CD8-positive, alpha-beta memory T cell (primary cell): ENCODE measurements around the gene HDLBP. TPM values are rescaled to one million over a fixed set of nuclear protein-coding genes. Genes with fewer than 3 reads are reported as not detected.
A peak's percentile ranks its signal among the peaks of the same experiment; 100 is the strongest.

Source experiments
- CTCF ChIA-PET: fragments of 350-600 bp; sonication (Branson Sonifier 250); formaldehyde crosslinking; loops from one replicate; lab custom pipeline; 2021; ENCODE audit warnings: antibody characterized with exemption; lab: Charles Lee
- POLR2A ChIA-PET: fragments of 350-600 bp; sonication (Branson Sonifier 250); formaldehyde crosslinking; loops from one replicate; lab custom pipeline; 2021; ENCODE audit warnings: antibody characterized with exemption; lab: Charles Lee
- DNase-seq, 5 donors: peaks; one replicate each; pipeline versions ENCODE4 v3.0.0 to v3.0.0-alpha.2; 2020 to 2022; ENCODE audit warnings: mixed read lengths in 1 of 5
- H3K27ac ChIP-seq: one replicate; pipeline ENCODE4 v1.7.0; 2013; ENCODE audit warnings: low read depth, mild to moderate bottlenecking, low read length, moderate library complexity
- H3K27me3 ChIP-seq: 2 replicates; pipeline ENCODE4 v1.7.0; 2013; ENCODE audit warnings: low read length, mild to moderate bottlenecking; ENCODE audit not compliant: insufficient read depth, poor library complexity, severe bottlenecking
- H3K36me3 ChIP-seq: 2 replicates; pipeline ENCODE4 v1.7.0; 2013; ENCODE audit warnings: mild to moderate bottlenecking, low read length, moderate library complexity; ENCODE audit not compliant: insufficient read depth
- H3K4me1 ChIP-seq: 2 replicates; pipeline ENCODE4 v1.7.0; 2013; ENCODE audit warnings: mild to moderate bottlenecking, low read length, moderate library complexity; ENCODE audit not compliant: insufficient read depth
- H3K4me3 ChIP-seq: 2 replicates; pipeline ENCODE4 v1.7.0; 2013; ENCODE audit warnings: mild to moderate bottlenecking, low read length
- H3K9me3 ChIP-seq: 2 replicates; pipeline ENCODE4 v1.7.0; 2013; ENCODE audit warnings: mild to moderate bottlenecking, low read length
- H3K27ac Mint-ChIP-seq, 8 donors: one replicate each; pipeline ENCODE4 v1.8.0; 2020 to 2021; ENCODE audit warnings: mixed read lengths in 8 of 8, mild to moderate bottlenecking in 6 of 8, inconsistent platforms in 3 of 8, moderate library complexity in 3 of 8
- H3K27me3 Mint-ChIP-seq, 2 donors: one replicate each; pipeline ENCODE4 v1.8.0; 2020 to 2021; ENCODE audit warnings: mixed read lengths in 2 of 2, mild to moderate bottlenecking in 1 of 2, moderate library complexity in 1 of 2
- H3K36me3 Mint-ChIP-seq, 3 donors: one replicate each; pipeline ENCODE4 v1.8.0; 2020 to 2021; ENCODE audit warnings: mixed read lengths in 3 of 3, inconsistent platforms in 1 of 3, mild to moderate bottlenecking in 1 of 3
- H3K4me1 Mint-ChIP-seq, 3 donors: one replicate each; pipeline ENCODE4 v1.8.0; 2020 to 2021; ENCODE audit warnings: mixed read lengths in 3 of 3, inconsistent platforms in 1 of 3, mild to moderate bottlenecking in 1 of 3
- H3K4me3 Mint-ChIP-seq, 7 donors: one replicate each; pipeline ENCODE4 v1.8.0; 2020 to 2021; ENCODE audit warnings: mixed read lengths in 7 of 7, mild to moderate bottlenecking in 6 of 7, moderate library complexity in 4 of 7, inconsistent platforms in 2 of 7
- H3K9me3 Mint-ChIP-seq, 5 donors: one replicate each; pipeline ENCODE4 v1.8.0; 2020 to 2022; ENCODE audit warnings: mixed read lengths in 5 of 5, mild to moderate bottlenecking in 3 of 5, moderate library complexity in 2 of 5, inconsistent platforms in 1 of 5
- polyA plus RNA-seq: library from polyadenylated mRNA; unstranded; fragments of 300-500 nt; fragmentation: Illumina TruSeq; gene quantifications from one replicate; pipeline ENCODE4 v1.2.3, GENCODE V29; 2021
- total RNA-seq, 2 experiments: library from RNA; stranded (reverse); gene quantifications; one replicate each; pipeline ENCODE4 v1.2.3, GENCODE V29; 2021

HDLBP gene
- total and polyA plus RNA-seq, 3 experiments from 2014 or later, result 70.0 to 313 (median 307) TPM

GRCh38 chr2:241178961-241179360, 136.5 kb downstream of the HDLBP start:
- H3K9me3 Mint-ChIP-seq, result no peaks in the 10 kb centered on the region
- POLR2A ChIA-PET, result no interaction called here
- no peak overlapping the region for H3K4me3 Mint-ChIP-seq
- no peak for DNase-seq
- peaks cover 8 to 80% (median 18%) of the 10 kb centered on the region in 3 donors for H3K36me3 Mint-ChIP-seq
- no peaks in the 10 kb centered on the region for H3K4me1 ChIP-seq
- H3K4me3 ChIP-seq, result no peak overlapping the region
- H3K27me3 ChIP-seq, result no peaks in the 10 kb centered on the region
- H3K27me3 Mint-ChIP-seq, result no peaks in the 10 kb centered on the region
- peak overlapping the region in 1 of 8 donors; percentile 23 for H3K27ac Mint-ChIP-seq
- no peaks in the 10 kb centered on the region for H3K36me3 ChIP-seq
- H3K4me1 Mint-ChIP-seq, result peaks cover 0 to 6% (median 0%) of the 10 kb centered on the region in 3 donors
- no peaks in the 10 kb centered on the region for H3K9me3 ChIP-seq
- CTCF ChIA-PET, result no interaction called here
- no peak overlapping the region for H3K27ac ChIP-seq

- ChIA-PET POLR2A (no interaction called here), CTCF (no interaction called here)
- Mint-ChIP-seq H3K36me3 (peaks cover 16 to 80% (median 24%) of the 10 kb centered on the region in 3 donors), H3K4me1 (peaks cover 2 to 12% (median 5%) of the 10 kb centered on the region in 3 donors), H3K9me3 (peaks cover 0 to 2% (median 0%) of the 10 kb centered on the region in 5 donors), H3K4me3 (no peak overlapping the region), H3K27me3 (no peaks in the 10 kb centered on the region), H3K27ac (no peak overlapping the region)
- Histone ChIP-seq H3K9me3 (no peaks in the 10 kb centered on the region), H3K36me3 (no peaks in the 10 kb centered on the region), H3K27me3 (no peaks in the 10 kb centered on the region), H3K4me3 (no peak overlapping the region), H3K27ac (no peak overlapping the region), H3K4me1 (no peaks in the 10 kb centered on the region)
- no peak for DNase-seq
Measured at GRCh38 chr2:241177526-241178334, 137.7 kb downstream of the HDLBP start.

Other genes starting within 250 kb of the HDLBP start
- gene MTERF4, start 213.4 kb downstream of the HDLBP start, total RNA-seq, result 10 to 100 TPM; 48.0 to 49.2 TPM
- 46.4 TPM for gene MTERF4, start 213.4 kb downstream of the HDLBP start, polyA plus RNA-seq
- gene PASK, start 166.2 kb downstream of the HDLBP start, total RNA-seq, result 10 to 100 TPM; 92.8 to 93.8 TPM
- gene PASK, start 166.2 kb downstream of the HDLBP start, polyA plus RNA-seq, result 32.8 TPM
- 10 to 100 TPM; 82.6 to 87.2 TPM for gene PPP1R7, start 165.2 kb downstream of the HDLBP start, total RNA-seq
- gene PPP1R7, start 165.2 kb downstream of the HDLBP start, polyA plus RNA-seq, result 132 TPM
- gene ANO7, start 127.0 kb downstream of the HDLBP start, total RNA-seq, result under 1 TPM; 0.83 to 0.86 TPM
- not detected for gene ANO7, start 127.0 kb downstream of the HDLBP start, polyA plus RNA-seq
- gene SEPTIN2, start 253 bp upstream of the HDLBP start, total RNA-seq, result 100 to 1,000 TPM; 301 to 319 TPM
- gene SEPTIN2, start 253 bp upstream of the HDLBP start, polyA plus RNA-seq, result 187 TPM
- gene FARP2, start 40.6 kb upstream of the HDLBP start, total RNA-seq, result 10 to 100 TPM; 32.8 to 36.0 TPM
- 10.4 TPM for gene FARP2, start 40.6 kb upstream of the HDLBP start, polyA plus RNA-seq
- 10 to 100 TPM; 95.0 to 96.2 TPM for gene STK25, start 192.9 kb upstream of the HDLBP start, total RNA-seq
- 86.3 TPM for gene STK25, start 192.9 kb upstream of the HDLBP start, polyA plus RNA-seq
- gene BOK, start 243.1 kb upstream of the HDLBP start, total RNA-seq, result not detected
- not detected for gene BOK, start 243.1 kb upstream of the HDLBP start, polyA plus RNA-seq